Right lobe of liver (tissue), 4 donors: ENCODE results near the gene CNEP1R1.

Source experiments
- CTCF ChIP-seq, 4 donors: fragments of 200-600 bp in 3 of 4; fragments of 450-650 bp in 1 of 4; IDR thresholded peaks; one replicate each; pipeline versions ENCODE4 v1.5.1 to v1.8.0; 2016 to 2022; ENCODE audit warnings: antibody characterized with exemption in 4 of 4, mild to moderate bottlenecking in 2 of 4
- POLR2A ChIP-seq: fragments of 450-650 bp; IDR thresholded peaks from one replicate; pipeline ENCODE4 v1.6.1; 2017; ENCODE audit warnings: antibody characterized with exemption, mild to moderate bottlenecking
- donor health status: DM: no; HTN: no; CAD: no.
- donor health status: DM: no; HTN: no; CAD: no.
- donor health status: DM: no; HTN: yes; CAD: no.

GRCh38 chr16:50061326-50061725 is 36.3 kb downstream of the CNEP1R1 start:
- TF ChIP-seq CTCF (IDR thresholded peaks at IDR 0.05) (no peak), POLR2A (no peak)
